ENCODE measurements around the gene RPS6KA4.

GRCh38 chr11:64355078-64355940 lies 3.7 kb upstream of the RPS6KA4 start:
- peak; percentile 67 to 95 (median 76) for TF ChIP-seq CTCF (IDR thresholded peaks at IDR 0.05)
- TF ChIP-seq POLR2A (IDR thresholded peaks at IDR 0.05), result no peak
- TF ChIP-seq POLR2AphosphoS5 (IDR thresholded peaks at IDR 0.05), result peak; percentile 79
